GM19452 (cell line): Measurements from ENCODE around the gene KLHL40.

ENCODE experiments used
- ATAC-seq: cut with Tn5 transposase; IDR thresholded peaks from one replicate; pipeline ENCODE4 v1.9.1; 2021; ENCODE audit not compliant: unreplicated experiment

Gene KLHL40

DNA sequence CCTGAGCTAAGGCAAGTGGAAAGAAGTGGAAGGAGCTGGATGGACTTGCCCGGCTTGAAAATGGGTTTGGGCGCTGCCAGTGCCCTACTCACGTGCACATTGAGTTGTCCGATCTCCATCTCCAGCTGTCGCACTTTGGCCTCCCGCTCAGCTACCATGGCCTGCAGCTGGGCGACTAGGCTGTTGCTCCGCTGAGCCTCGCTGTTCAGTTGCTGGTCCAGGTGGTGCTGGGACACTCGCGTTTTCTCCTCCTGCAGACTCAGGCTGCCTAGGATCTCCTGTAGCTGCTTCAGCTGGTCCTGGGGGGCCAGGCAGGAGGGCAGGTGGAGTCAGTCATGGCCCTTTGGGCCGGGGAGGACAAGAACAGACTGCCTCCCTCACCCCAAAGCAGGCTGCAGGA lies 50.3 kb downstream of the KLHL40 start:
- ATAC-seq: no peak

- ATAC-seq: no peak
Measured at GRCh38 chr3:42736081-42736480, 50.7 kb downstream of the KLHL40 start.

- no peak for ATAC-seq
Measured at GRCh38 chr3:42736531-42736930, 51.2 kb downstream of the KLHL40 start.

- no peak for ATAC-seq
Measured at GRCh38 chr3:42739401-42740158, 54.2 kb downstream of the KLHL40 start.

DNA sequence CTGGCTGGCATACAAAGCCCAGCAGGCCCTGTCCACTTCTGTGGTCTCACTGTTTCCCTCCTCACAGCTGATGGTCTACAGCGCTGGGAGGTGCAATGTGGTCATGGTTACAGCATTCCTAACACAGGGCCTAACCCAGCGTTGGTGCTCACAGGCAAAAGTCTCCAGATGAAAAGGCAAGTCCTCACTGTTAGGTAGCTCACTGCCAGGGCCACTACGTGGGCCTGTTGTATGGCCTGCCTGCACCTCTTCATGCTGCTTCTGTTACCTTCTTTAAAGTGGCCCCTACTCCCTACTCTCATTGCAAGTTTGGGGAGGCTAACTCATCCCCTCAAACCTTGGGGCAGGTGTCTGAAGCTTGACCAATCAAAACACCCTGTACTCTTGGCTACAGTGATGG lies 56.5 kb downstream of the KLHL40 start:
- ATAC-seq: no peak
